Measurements from ENCODE around the gene ITGB7.

GRCh38 chr12:53218551-53219291 is 11.7 kb upstream of the ITGB7 start:
- no peak for TF ChIP-seq CTCF (IDR thresholded peaks at IDR 0.05)
- TF ChIP-seq CREB1 (CRISPR knock-in tag; IDR thresholded peaks at IDR 0.05) = no peak
- TF ChIP-seq NR3C1 (CRISPR knock-in tag; conservative IDR thresholded peaks at IDR 0.05; ENCODE audit: low read depth) = no peak

Measured in WTC11 (cell line).